HG03139 (cell line): ENCODE results near the gene SPAG5.

Experiments
- ATAC-seq: cut with Tn5 transposase; IDR thresholded peaks from one replicate; pipeline ENCODE4 v1.9.1; 2021; ENCODE audit not compliant: unreplicated experiment

The SPAG5 gene

DNA sequence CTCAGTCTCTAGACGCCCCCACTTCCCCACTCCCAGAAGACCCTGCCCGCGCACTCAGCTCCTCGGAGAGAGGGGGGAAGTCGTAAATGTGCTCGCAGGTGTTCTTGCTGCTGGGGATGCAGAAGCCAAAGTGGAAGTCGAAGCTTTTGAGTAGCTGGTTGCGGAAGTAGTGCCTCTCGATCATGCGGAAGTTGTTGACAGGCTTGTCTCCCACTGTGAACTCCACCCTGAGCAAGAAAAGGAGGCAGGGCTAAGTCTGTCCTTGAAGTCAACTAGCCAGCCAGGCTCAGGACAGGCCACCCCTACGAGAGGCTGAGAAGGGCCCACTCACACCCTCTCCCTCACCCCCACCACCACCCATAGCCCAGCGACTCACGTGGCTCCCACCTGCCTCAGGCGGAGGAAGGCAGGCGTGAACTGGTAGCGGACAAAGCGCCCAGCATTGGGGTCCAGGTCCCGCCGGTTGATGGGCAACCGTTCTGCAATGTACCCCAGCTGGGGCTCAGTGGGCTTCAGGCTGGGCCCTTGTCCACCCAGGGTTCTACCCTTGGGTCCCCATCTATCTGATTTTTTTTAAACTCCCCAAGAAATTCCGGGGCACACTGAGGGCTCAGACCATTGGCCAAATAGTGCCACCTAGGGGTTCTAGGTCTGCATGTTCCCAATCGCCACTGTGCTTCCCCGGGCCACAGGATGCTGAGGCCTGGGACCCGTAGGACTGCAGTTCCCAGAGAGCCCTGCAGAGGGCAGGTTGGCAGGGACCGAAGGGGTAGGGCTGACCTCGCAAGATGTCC, 51.0 kb downstream of the SPAG5 start:
- ATAC-seq: no peak

DNA sequence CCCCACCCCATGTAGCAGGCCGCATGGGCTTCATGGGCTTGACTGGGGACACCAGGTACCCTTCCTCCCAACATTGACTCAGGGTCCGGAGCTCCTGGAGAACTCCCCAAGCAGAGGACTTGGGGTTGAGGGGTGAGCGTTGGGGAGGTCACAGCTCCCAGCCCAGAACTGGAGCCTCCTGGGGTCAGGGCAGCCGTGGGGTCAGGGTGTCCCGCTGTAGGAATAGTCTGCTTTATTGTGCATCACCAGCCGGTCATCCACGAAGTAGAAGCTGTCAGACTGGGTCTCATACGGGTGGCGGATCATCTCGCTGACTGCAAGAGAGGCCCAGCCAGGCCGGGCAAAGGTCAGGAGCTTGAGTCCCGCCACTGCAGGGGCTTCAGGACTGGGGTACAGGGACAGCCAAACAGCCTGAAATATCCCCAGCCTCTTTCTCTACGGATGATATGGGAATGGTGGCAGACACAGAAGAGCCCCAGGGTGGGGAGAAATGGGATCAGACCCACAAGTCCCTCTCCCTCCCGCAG, 51.7 kb downstream of the SPAG5 start:
- ATAC-seq: no peak

DNA sequence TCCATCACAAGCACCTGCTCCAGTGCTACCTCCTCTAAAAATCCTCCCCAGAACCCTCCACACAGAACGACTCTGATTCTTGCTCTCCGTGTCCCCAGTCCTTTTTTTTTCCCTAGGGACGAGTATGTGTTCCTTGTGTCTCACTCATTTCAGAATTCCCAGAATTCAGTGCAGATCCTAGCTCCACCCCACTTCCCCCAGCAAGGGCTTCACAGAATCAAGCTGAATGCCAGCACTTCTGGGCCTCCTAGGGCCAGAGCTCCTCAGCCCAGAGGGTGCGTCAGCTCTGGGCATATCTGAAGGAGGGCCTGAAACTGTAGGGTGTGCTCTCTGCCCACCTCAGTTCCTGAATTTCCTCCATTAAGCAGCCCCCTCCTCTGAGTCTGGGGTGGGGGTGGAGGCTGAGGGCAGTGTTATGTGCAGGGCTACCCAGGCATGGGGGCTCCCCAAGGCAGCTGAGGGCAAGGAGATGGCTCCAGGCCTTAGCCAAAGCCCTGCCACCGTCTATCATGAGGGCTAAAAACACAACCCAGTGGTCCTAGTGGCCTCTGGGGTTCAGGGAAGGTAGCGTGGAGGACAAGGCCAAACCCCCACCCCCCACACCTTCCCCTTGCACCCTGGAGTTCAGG, 52.9 kb downstream of the SPAG5 start:
- ATAC-seq: no peak

DNA sequence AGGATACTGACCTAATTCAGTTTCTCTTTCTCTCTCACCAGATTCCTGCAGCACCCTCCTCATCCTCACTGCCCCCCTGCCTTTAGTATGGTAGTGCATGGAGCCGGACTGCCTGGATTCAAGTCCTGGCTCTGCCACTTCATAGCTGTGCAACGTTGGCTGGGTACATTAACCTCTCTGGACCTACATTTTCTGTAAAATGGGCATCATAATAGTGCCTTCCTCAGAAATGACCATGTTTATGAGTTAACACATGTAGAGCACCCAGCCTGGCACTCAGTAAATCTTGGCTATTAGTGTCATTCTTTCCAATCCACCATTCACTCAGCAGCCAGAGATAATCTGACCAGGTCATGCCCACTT, 53.7 kb downstream of the SPAG5 start:
- ATAC-seq: no peak

DNA sequence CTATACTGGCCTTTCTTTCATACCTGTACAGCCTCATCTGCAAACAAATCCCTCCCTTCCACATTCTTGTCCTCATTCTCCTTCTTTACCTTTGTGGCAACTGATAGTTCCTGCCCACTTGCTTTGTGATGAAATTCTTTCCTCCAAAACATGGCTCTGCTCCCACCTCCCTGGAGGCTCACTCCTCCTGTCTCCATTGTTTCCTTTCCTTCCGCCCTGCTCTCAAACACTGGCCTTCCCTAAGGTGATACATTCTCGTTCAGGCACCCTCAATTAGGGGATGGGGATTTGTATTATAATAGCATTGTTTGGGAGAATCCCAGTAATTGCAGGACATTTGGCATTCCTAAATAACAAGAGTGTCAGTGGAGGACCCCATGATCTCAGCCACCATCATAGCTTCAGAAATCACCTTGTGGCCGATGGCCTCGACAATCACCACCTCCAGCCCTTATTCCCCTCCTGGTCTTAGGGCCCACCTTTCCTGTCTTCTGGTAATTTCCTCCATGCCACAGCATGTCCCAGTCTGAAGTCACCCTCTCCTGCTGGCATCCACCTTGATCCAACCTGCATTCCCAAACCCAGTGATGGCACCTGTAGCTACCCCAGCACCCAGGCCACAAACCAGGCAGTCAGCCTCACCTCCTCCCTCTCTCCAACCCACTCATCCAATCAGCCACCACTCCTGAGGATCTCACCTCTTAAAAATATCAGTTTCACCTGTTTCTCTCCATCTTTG, 54.3 kb downstream of the SPAG5 start:
- ATAC-seq: no peak

DNA sequence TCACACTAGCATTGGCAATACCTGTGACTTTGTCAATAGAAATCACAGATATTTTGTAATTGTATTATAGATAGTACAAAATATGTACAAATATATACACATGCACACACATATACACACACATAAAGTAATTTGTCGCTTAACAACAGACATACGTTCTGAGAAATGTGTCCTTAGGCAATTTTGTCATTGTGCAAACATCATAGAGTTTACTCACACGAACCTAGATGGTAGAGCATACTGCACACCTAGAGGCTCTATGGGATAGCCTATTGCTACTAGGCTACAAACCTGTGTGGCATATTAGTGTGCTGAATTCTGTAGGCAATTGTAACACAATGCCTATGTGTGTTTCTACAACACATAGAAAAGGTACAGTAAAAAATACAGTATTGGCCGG, 57.4 kb downstream of the SPAG5 start:
- ATAC-seq: no peak

DNA sequence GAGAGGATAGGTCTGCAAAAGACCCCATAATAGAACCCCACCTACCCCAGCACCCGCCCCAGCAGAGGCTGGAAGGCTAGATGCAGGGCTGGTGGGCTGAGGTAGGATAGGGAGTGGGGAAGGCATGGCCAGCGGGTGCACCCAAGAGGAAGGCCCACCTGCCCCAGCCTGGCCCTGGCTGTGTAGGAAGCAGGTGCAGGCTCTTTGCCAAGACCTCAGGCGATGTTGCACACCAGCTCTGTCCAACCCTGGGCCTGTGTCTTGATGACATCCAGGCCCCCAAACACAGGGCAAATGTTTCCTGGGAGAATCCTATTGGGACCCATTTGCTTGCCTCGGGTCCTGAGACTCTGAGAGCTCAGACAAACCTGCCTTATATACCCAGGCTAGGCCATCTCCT, 58.6 kb downstream of the SPAG5 start:
- ATAC-seq: no peak

DNA sequence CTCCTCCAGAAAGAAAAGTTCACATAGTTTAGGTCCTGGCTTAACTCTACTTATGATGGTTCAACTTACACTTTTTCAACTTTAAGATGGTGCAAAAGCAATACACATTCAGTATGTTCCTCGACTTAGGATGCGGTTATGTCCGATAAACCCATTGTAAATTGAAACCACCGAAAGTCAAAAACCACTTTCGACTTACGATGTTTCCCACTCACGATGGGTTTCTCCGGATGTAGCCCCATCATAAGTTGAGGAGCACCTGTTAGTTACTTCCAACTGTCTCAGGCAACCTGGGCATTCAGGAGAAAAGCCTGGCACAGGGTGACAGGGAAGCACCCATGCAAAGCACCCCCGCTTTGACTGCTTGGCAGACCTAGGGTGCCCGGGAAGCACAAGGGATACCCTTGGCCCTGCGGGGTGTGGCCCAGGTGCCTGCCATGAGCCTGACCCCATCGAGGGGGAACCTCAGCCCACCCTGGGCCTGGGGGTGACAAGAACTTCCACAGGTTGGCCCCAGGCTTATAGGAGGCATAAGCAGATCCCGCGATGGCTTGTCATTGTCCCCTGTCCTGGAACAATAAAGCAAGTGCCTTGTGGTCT, 60.4 kb downstream of the SPAG5 start:
- no peak for ATAC-seq

DNA sequence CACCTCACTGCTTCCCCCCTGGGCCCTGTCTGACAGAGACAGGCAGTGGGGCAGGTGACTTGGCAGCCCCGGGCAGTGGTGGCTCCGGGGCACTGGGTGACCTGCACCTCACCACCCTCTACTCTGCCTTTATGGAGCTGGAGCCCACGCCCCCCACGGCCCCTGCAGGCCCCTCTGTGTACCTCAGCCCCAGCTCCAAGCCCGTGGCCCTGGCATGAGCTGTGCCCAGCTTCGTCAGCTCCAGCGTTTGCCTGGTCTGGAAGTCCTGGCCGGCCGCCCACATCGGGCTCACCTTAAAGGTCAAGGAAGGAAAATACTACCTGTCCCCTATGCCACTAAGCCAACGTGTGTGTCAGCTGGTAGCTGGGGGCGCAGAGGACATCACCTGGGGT, 61.6 kb downstream of the SPAG5 start:
- no peak for ATAC-seq

DNA sequence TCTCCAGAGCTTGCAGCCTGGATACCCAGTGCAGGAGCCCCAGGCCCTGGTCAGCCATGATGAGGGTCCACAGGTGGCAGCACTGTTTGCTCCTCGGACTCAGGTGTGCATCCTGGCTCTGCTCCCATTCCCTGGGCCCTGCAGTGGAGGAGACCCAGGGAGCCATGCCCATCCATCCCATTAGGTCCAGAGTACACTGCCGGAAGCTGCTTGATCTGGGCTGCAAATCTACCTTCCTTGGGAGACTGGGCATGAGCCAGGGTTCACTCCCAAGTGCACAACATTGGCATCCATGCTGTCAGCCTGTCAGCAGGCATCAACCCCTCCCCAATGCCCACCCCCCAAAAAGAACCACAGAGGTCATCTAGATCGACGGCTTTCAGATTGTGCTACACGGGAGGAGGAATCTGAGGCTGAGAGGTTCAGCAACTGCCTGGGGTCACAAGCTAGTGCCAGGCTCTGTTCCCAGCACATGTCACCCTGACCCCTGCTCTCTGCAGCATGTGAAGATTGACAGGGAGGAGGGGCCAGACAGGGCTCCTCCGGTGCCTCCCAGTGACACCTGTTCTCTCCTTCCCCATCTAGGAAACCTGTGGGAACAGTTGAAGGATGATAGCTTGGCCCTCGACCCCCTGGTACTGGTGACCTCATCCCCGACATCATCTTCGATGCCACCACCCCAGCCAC, 62.1 kb downstream of the SPAG5 start:
- ATAC-seq: no peak

DNA sequence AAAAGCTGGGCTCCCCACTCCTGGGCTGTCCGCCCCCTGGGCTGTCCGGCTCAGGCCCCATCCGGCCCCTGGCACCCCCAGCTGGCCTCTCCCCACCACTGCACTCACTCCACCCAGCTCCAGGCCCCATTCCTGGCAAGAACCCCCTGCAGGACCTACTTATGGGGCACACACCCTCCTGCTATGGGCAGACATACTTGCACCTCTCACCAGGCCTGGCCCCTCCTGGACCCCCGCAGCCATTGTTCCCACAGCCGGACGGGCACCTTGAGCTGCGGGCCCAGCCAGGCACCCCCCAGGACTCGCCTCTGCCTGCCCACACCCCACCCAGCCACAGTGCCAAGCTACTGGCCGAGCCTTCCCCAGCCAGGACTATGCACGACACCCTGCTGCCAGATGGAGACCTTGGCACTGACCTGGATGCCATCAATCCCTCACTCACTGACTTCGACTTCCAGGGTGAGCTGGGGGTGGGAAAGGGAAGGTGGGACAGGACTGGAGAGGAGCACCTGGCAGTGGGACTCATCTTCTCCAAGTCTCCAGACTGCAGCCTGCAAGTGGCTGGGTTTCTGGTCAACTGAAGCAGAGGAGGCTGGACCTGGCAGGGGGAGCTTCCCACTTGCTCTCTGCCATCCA, 64.0 kb downstream of the SPAG5 start:
- no peak for ATAC-seq

DNA sequence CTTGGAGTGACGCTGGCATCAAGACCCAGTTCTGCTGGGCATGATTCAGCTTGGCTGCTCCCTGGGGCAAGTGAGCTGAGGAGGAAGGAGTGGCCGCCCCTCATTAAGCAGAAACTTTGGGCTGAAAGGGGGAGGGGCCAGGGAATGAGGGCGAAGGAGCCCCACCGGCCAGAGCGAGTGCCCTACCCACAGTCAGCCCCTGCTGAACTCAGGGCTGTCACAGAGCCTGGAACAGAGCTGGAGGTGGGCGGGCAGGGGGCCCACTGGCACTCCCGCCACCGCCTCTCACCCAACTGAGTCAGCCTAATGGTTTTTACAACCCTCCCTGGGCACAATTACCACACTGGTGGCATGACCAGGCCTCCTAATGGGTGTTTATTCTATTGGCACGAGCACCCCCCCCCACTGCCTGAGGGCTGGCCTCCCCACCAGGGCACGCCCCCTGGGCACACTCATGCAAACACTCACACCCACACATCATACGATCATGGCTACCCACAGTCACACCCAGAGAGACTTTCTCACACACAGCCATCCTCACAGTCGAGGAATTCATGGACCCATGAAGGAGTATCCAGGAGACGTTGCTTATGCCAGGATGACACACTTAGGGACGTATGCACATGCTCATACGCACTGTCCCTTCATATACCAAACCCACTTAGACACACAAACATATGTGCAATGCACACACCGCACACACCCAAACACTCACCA, 65.6 kb downstream of the SPAG5 start:
- no peak for ATAC-seq

DNA sequence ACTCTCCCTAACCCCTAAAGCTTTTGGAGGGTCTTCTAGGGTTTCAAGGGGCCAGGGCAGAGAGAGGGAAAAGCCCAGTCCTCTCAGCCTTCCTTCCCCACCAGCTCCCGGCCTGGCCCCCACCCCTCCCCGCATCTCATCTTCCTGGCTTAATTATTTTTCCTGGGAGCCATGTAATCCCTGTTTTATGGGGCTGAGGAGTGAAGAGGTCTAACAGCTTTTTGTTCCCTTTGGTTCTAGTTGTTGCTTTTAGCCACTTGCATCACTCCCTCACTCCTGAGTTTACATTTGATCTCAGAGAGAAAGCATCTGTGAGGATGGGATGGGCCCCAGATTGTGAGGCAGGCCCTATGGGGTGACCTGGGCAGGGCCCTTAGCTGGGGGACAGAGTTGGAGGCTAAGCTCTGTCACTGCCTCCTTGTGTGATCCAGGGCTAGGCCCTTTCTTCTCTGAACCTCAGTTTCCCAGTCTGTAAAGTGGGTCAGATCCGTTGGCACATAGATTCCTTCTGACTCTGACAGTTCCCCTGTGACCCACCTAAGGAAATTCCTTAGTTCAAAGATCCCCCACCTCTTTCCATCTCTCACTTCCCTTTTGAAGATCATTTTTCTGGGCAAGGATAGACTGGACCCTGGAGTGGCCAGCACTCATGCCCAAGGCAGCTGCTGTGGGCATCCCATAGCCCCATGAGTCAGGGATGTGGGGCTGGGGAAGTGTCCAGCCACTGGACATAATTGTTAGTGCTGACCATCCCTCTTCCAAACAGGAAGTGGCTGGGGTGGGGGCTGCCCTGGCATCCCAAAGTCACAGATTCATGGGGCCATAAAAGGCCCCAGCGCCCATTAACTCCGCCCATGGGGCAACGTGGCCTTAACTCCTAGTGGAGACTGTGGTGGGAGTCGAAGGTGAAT, 66.5 kb downstream of the SPAG5 start:
- ATAC-seq: no peak

DNA sequence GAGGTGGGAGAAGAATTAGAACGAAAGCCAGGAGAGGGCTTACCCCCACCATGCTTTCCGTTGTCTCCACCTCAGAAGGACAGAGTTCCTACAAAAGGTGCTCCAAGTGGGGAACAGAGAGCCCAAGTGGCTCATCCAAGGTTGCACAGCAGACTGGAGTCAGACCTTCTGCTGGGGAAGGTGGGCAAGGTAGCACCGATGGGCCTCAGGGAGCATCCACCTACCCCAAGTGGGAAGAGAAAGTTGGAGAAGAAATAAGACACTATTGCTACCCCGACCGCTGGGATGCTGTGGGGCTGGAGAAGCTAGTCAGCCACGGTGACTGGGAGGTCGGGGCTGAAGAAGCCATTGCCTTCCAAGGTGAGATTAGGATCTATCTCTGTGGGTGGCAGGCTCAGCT, 67.9 kb downstream of the SPAG5 start:
- ATAC-seq: no peak

DNA sequence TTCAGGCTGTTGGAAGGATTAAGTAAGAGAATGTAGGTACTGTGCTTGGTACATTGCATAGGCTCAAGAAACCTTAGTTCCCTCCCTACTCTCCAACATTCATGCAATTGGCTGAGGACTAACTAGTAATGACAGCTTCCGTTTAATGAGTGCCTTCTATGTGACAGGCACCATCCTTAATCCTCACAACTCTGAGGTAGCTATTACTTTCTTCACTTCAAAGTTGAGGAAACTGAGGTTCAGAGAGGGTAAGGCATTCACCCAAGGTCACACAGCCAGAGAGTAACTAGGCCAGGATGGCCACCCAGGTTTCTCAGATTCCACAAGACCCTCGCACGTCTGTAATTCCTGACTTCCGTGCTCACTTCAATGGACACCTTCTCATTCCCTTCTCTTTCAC, 68.6 kb downstream of the SPAG5 start:
- ATAC-seq: no peak

DNA sequence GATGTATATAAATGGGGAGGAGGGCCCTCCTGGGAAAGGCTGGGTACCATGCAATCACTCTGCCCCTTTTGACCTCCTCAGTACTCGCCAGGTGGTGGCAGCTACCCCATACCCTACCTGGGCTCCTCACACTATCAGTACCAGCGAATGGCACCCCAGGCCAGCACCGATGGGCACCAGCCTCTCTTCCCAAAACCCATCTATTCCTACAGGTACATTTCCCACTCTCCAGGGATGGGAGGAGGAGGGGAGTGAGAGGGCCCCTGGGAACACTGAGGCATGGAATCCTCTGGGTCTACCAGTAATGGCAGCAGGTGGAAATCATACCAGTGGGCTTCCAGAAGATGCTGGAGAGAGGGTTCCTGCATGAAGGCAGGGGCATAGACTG, 69.8 kb downstream of the SPAG5 start:
- ATAC-seq: no peak

DNA sequence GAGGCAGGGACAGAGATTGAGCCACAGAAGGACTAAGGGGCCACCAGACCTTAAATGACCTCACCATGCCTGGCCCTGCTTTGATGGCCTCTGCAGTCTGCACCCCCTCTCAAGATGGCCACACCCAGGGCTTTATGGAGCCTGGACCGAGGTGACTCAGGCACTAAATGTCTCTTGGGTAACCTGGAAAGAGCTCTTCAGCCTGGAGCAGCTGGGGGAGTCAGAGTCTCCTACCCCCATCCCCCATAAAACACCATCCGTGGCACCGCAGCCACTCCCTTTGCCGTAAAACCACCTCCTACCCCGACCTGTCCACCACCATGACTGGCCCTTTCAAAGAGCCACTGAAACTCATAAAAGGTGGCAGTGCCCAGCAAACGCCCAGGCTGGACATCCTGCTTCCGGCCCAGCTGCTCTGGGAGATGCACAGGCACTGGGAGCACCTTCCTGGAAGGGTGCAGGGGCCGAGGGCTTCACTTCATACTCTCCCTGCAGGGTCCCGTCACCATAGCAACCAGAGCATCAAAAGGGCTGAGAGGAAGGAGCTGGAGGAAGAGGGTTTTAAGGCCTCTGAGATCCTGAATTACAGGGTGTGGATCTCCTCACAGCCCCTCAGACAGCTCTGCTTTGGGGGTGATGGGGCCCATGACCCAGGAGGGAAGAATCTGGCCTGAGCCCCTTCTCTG, 70.4 kb downstream of the SPAG5 start:
- no peak for ATAC-seq

DNA sequence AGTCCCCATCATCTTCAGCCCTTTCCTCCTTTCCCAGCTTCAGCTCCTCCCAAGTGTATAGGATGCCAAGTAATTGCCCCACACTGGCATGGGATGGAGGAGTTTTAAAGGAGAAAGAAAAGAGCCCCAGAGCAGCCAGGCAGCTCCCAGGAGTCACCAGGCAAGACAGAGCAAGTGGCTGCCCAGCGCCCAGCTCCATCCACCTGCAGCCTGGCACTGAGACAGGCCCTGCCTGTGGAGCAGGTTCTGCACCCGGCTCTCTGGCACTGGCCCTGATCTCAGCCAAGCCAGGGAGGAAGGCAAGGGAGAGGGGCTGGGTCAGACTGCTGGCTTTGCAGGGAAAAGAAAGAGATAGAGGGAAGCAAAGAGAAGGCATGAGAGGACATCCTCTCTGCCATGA, 71.0 kb downstream of the SPAG5 start:
- ATAC-seq: no peak
